BLaER1 treated with 17β-estradiol and CSF1 and Interleukin-3, amounts not matched to agents 10 nM and 100 nM (cell line): ENCODE data around the gene PYHIN1.
"Not testable (repeated sequence)": the region's sequence is repeated elsewhere in the genome, so short reads cannot be mapped to it uniquely, and the experiment has no call there.

Experiments
- H3K27ac ChIP-seq, 11 experiments: shearing (Covaris generic); formaldehyde crosslinking; 2 replicates each; pipeline ENCODE4 v1.8.1; 2022
- H3K27me3 ChIP-seq, 11 experiments: shearing (Covaris generic); formaldehyde crosslinking; 2 replicates each; pipeline ENCODE4 v1.8.1; 2022
- H3K36me3 ChIP-seq, 11 experiments: shearing (Covaris generic); formaldehyde crosslinking; 2 replicates each; pipeline ENCODE4 v1.8.1; 2022
- H3K4me1 ChIP-seq, 10 experiments: shearing (Covaris generic); formaldehyde crosslinking; 2 replicates each; pipeline ENCODE4 v1.8.1; 2022
- H3K4me2 ChIP-seq, 11 experiments: shearing (Covaris generic); formaldehyde crosslinking; 2 replicates each; pipeline ENCODE4 v1.8.1; 2022
- H3K4me3 ChIP-seq, 10 experiments: shearing (Covaris generic); formaldehyde crosslinking; 2 replicates each; pipeline ENCODE4 v1.8.1; 2022
- H3K9ac ChIP-seq, 11 experiments: shearing (Covaris generic); formaldehyde crosslinking; 2 replicates each; pipeline ENCODE4 v1.8.1; 2022
- H3K9me3 ChIP-seq, 11 experiments: shearing (Covaris generic); formaldehyde crosslinking; replicated peaks in 1 of 11; 2 replicates each; pipeline ENCODE4 v1.8.1; 2022
- H4K20me1 ChIP-seq, 11 experiments: shearing (Covaris generic); formaldehyde crosslinking; 2 replicates each; pipeline ENCODE4 v1.8.1; 2022
- Cebpa-rat ChIP-seq, 11 experiments: shearing (Covaris generic); IDR thresholded peaks; 2 replicates each; pipeline ENCODE4 v1.8.1; 2022

PYHIN1 gene

GRCh38 chr1:158996998-158997397 lies 65.6 kb downstream of the PYHIN1 start:
- Histone ChIP-seq H3K36me3 (no peaks in the 10 kb centered on the region), H3K4me1 (peaks cover 5 to 40% (median 14%) of the 10 kb centered on the region in 10 experiments; a peak in 17 of 20 replicates), H3K9me3 (peaks cover 0 to 25% (median 13%) of the 10 kb centered on the region in 11 experiments; a peak in 15 of 22 replicates), H3K27ac (no peak overlapping the region), H3K27me3 (no peaks in the 10 kb centered on the region), H3K4me3 (no peak overlapping the region), H4K20me1 (no peaks in the 10 kb centered on the region), H3K9ac (no peak overlapping the region), H3K4me2 (no peak overlapping the region)
- no peak for TF ChIP-seq Cebpa-rat (IDR thresholded peaks at IDR 0.05)

- no peak overlapping the region for H3K27ac ChIP-seq
- H3K36me3 ChIP-seq: no peaks in the 10 kb centered on the region
- H3K4me1 ChIP-seq: peaks cover 5 to 52% (median 14%) of the 10 kb centered on the region in 10 experiments; a peak in 17 of 20 replicates
- no peaks in the 10 kb centered on the region for H4K20me1 ChIP-seq
- H3K27me3 ChIP-seq: no peaks in the 10 kb centered on the region
- H3K4me3 ChIP-seq: no peak overlapping the region
- no peak overlapping the region for H3K9ac ChIP-seq
- H3K9me3 ChIP-seq: peaks cover 0 to 17% (median 12%) of the 10 kb centered on the region in 11 experiments; a peak in 14 of 22 replicates
- H3K4me2 ChIP-seq: peak overlapping the region in 4 of 11 experiments; percentile 22 to 75 (median 56); a peak in 6 of 22 replicates
- TF ChIP-seq Cebpa-rat (IDR thresholded peaks at IDR 0.05): no peak
These were observed 66.9 kb downstream of the PYHIN1 start for GRCh38 chr1:158998037-158998780.

GRCh38 chr1:158998781-158999161 lies 67.4 kb downstream of the PYHIN1 start:
- Histone ChIP-seq H3K4me3 (no peak overlapping the region), H3K36me3 (no peaks in the 10 kb centered on the region), H3K27me3 (no peaks in the 10 kb centered on the region)

GRCh38 chr1:158999316-159000069 lies 68.1 kb downstream of the PYHIN1 start:
- Histone ChIP-seq H3K9ac (peak overlapping the region in 1 of 11 experiments; percentile 25; a peak in 1 of 22 replicates), H3K4me1 (peaks cover 5 to 58% (median 14%) of the 10 kb centered on the region in 10 experiments; a peak in 17 of 20 replicates), H3K4me2 (peak overlapping the region in 3 of 11 experiments; percentile 45 to 65 (median 48); a peak in 6 of 22 replicates), H3K27me3 (no peaks in the 10 kb centered on the region), H3K36me3 (no peaks in the 10 kb centered on the region), H4K20me1 (no peaks in the 10 kb centered on the region), H3K27ac (peak overlapping the region in 3 of 11 experiments; percentile 4 to 11 (median 7); a peak in 1 of 22 replicates), H3K9me3 (peaks cover 0 to 6% (median 4%) of the 10 kb centered on the region in 11 experiments; a peak in 6 of 22 replicates), H3K4me3 (no peak overlapping the region)
- TF ChIP-seq Cebpa-rat (IDR thresholded peaks at IDR 0.05): no peak

More at GRCh38 chr1:158998781-158999161, 67.4 kb downstream of the PYHIN1 start:
- no peak for TF ChIP-seq Cebpa-rat (IDR thresholded peaks at IDR 0.05)
- Histone ChIP-seq H4K20me1 (no peaks in the 10 kb centered on the region), H3K4me1 (peaks cover 5 to 55% (median 14%) of the 10 kb centered on the region in 10 experiments; a peak in 17 of 20 replicates), H3K9me3 (peaks cover 0 to 12% (median 6%) of the 10 kb centered on the region in 11 experiments; a peak in 14 of 22 replicates), H3K27ac (no peak overlapping the region), H3K4me2 (peak overlapping the region in 4 of 11 experiments; percentile 22 to 75 (median 56); a peak in 6 of 22 replicates), H3K9ac (no peak overlapping the region)

GRCh38 chr1:159000070-159000409 lies 68.7 kb downstream of the PYHIN1 start:
- TF ChIP-seq Cebpa-rat (IDR thresholded peaks at IDR 0.05): no peak
- Histone ChIP-seq H3K4me1 (peaks cover 5 to 64% (median 14%) of the 10 kb centered on the region in 10 experiments; a peak in 17 of 20 replicates), H3K27me3 (no peaks in the 10 kb centered on the region), H4K20me1 (no peaks in the 10 kb centered on the region), H3K27ac (peak overlapping the region in 2 of 11 experiments; percentile 4 to 7; a peak in 2 of 22 replicates), H3K36me3 (no peaks in the 10 kb centered on the region), H3K9ac (no peak overlapping the region), H3K9me3 (peaks cover 0 to 3% (median 1%) of the 10 kb centered on the region in 11 experiments; a peak in 6 of 22 replicates), H3K4me2 (peak overlapping the region in 4 of 11 experiments; percentile 32 to 65 (median 46); a peak in 7 of 22 replicates), H3K4me3 (no peak overlapping the region)

- Histone ChIP-seq H3K4me2 (peak overlapping the region in 7 of 11 experiments; percentile 2 to 65 (median 45); a peak in 9 of 22 replicates), H3K9ac (no peak overlapping the region), H3K9me3 (no peaks in the 10 kb centered on the region), H3K27me3 (no peaks in the 10 kb centered on the region), H4K20me1 (no peaks in the 10 kb centered on the region), H3K4me3 (no peak overlapping the region), H3K4me1 (peaks cover 9 to 69% (median 20%) of the 10 kb centered on the region in 10 experiments), H3K27ac (peak overlapping the region in 2 of 11 experiments; percentile 7 to 17; a peak in 2 of 22 replicates), H3K36me3 (no peaks in the 10 kb centered on the region)
- TF ChIP-seq Cebpa-rat (IDR thresholded peaks at IDR 0.05): no peak
These were observed 69.3 kb downstream of the PYHIN1 start for GRCh38 chr1:159000625-159001024.

GRCh38 chr1:159005161-159005560 lies 73.8 kb downstream of the PYHIN1 start:
- H3K36me3 ChIP-seq: no peaks in the 10 kb centered on the region
- no peak overlapping the region; a peak in 2 of 22 replicates for H3K9ac ChIP-seq
- peak overlapping the region in 9 of 11 experiments; percentile 10 to 71 (median 60); a peak in 17 of 22 replicates for H3K27ac ChIP-seq
- no peak for TF ChIP-seq Cebpa-rat (IDR thresholded peaks at IDR 0.05)
- peak overlapping the region in 1 of 10 experiments; percentile 15; a peak in 1 of 20 replicates for H3K4me3 ChIP-seq
- peaks cover 29 to 86% (median 43%) of the 10 kb centered on the region in 10 experiments for H3K4me1 ChIP-seq
- peaks cover 0 to 4% (median 0%) of the 10 kb centered on the region in 11 experiments; a peak in 2 of 22 replicates for H3K9me3 ChIP-seq
- H3K4me2 ChIP-seq: peak overlapping the region; percentile 44 to 93 (median 64); a peak in 21 of 22 replicates
- no peaks in the 10 kb centered on the region for H4K20me1 ChIP-seq
- H3K27me3 ChIP-seq: no peaks in the 10 kb centered on the region

- Histone ChIP-seq H3K4me2 (peak overlapping the region; percentile 44 to 93 (median 64)), H4K20me1 (no peaks in the 10 kb centered on the region), H3K9me3 (peaks cover 0 to 4% (median 0%) of the 10 kb centered on the region in 11 experiments; a peak in 2 of 22 replicates), H3K27ac (peak overlapping the region in 9 of 11 experiments; percentile 10 to 71 (median 60); a peak in 17 of 22 replicates), H3K9ac (peak overlapping the region in 4 of 11 experiments; percentile 13 to 68 (median 46); a peak in 6 of 22 replicates), H3K4me1 (peaks cover 25 to 81% (median 39%) of the 10 kb centered on the region in 10 experiments), H3K36me3 (no peaks in the 10 kb centered on the region), H3K27me3 (no peaks in the 10 kb centered on the region), H3K4me3 (peak overlapping the region in 3 of 10 experiments; percentile 15 to 37 (median 23); a peak in 4 of 20 replicates)
- no peak for TF ChIP-seq Cebpa-rat (IDR thresholded peaks at IDR 0.05)
These were observed 74.3 kb downstream of the PYHIN1 start for GRCh38 chr1:159005676-159006075.

GRCh38 chr1:159006210-159006807 lies 75.0 kb downstream of the PYHIN1 start:
- Histone ChIP-seq H3K9ac (peak overlapping the region in 4 of 11 experiments; percentile 13 to 68 (median 46); a peak in 6 of 22 replicates), H3K27ac (peak overlapping the region in 8 of 11 experiments; percentile 31 to 71 (median 64); a peak in 15 of 22 replicates), H3K4me2 (peak overlapping the region; percentile 44 to 93 (median 64)), H3K4me1 (peaks cover 24 to 75% (median 34%) of the 10 kb centered on the region in 10 experiments), H3K4me3 (peak overlapping the region in 3 of 10 experiments; percentile 15 to 37 (median 23); a peak in 3 of 20 replicates)
- H4K20me1 ChIP-seq, H3K27me3 ChIP-seq, H3K9me3 ChIP-seq, H3K36me3 ChIP-seq: not testable (repeated sequence)
